KOPT-K1 (cell line): ENCODE results near the gene SCAANT1.

ENCODE experiments used
- H3K27ac ChIP-seq: fragments of 200-600 bp; sonication (generic); 2 replicates; pipeline ENCODE4 v1.5.1; 2016; ENCODE audit warnings: antibody characterized with exemption, mild to moderate bottlenecking, low read depth, low read length; ENCODE audit not compliant: poor library complexity, severe bottlenecking
- H3K36me3 ChIP-seq: fragments of 200-600 bp; sonication (generic); 2 replicates; pipeline ENCODE4 v1.5.1; 2017; ENCODE audit warnings: antibody characterized with exemption, mild to moderate bottlenecking, low read length, moderate library complexity; ENCODE audit not compliant: insufficient read depth
- H3K9me3 ChIP-seq: fragments of 200-600 bp; sonication (generic); 2 replicates; pipeline ENCODE4 v1.5.1; 2017; ENCODE audit warnings: antibody characterized with exemption, low read length, mild to moderate bottlenecking; ENCODE audit not compliant: insufficient read depth, poor library complexity, severe bottlenecking

The SCAANT1 gene

DNA sequence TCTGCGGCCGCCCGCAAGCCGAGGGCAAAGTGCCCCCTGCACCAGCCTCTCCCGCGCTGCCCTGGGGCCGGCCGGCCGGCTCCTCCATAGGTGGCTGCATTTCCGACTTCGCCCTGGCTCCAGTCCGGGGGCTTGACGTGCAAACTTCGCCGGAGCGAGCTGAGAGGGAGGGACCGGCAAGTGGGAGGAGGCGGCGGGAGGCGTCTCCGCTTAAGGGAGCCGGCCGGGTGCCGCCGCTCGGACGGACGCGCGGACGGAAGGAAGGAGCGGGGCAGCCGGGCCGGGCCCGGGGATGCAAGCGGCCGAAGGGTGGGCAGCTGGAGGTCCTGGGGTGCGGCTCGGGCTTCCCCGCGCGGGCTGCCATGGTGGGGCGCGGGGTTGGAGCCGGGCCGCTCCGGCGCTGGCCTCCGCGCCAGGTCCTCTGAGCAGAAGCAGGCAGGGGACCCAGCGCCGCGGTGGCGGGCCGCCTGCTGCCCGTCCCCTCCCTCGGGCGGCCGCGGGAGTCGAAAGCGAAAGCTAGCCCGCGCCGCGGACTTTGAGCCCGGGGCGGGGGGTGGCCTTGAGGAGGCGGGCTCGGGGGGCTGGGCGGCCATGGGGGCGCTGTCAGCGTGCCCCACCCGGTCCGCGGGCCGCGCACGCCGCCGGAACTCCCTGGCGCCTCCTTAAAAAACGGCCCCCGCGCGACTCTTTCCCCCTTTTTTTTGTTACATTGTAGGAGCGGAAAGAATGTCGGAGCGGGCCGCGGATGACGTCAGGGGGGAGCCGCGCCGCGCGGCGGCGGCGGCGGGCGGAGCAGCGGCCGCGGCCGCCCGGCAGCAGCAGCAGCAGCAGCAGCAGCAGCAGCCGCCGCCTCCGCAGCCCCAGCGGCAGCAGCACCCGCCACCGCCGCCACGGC, at the start of gene SCAANT1:
Gene SCAANT1 (minus strand): TSS at position 511 of the 895 bp plus-strand sequence.
- Histone ChIP-seq H3K36me3 (peaks cover 26% of the 10 kb centered on the region), H3K9me3 (no peaks in the 10 kb centered on the region), H3K27ac (peak within 1 kb of the TSS; percentile 88)

DNA sequence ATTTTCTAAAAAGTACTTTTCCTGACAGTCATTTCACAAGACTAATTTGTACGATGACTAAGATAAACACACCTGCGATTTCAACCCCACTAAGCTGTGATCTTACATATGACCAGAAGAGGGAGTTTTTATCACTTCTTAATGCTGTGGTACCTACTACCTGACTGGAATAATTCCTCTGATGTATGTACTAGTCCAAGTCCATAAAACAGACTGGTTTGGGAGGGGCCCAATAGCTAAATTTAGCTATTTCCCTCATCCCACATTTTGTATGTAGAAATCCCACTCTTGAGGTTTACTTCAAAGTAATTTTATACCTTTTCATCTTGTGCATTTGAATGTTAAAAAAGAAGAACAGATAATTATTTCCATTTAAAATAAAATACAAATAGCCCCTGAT, 49.7 kb upstream of the SCAANT1 start:
- H3K9me3 ChIP-seq: no peaks in the 10 kb centered on the region
- H3K36me3 ChIP-seq: peaks cover 4% of the 10 kb centered on the region
- no peak overlapping the region for H3K27ac ChIP-seq

DNA sequence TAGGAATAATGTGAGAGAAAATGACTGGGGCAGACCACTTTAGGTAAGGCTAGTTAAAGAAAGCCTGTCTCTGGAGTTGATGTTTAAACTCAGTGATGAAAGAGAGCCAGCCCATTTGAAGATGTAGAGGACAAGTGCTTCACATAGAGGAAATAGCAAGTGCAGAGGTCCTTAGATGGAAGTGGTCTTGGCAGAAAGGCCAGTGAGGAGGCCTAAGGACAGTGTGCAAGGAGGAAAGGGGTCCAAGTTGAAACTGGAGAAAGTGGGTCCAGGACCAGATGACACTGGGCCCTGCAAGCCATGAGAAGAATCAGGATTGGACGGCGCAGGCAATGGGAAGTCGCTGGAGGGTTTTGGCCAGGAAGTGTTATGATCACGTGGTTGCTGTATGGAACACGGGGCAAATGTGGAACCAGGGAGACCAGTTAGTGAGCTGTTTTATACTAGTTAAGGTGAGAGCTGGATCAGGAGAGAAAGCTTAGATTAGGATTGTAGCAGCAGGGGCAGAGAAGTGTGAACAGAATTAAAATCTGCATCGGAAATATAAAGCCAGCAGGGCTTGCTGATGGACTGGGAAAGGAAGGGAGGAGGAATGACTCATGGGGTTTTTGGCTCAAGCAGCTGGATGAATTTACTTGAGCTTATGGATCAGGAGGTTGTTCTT, 48.0 kb upstream of the SCAANT1 start:
- H3K9me3 ChIP-seq: no peaks in the 10 kb centered on the region
- H3K27ac ChIP-seq: no peak overlapping the region
- peaks cover 21% of the 10 kb centered on the region for H3K36me3 ChIP-seq

DNA sequence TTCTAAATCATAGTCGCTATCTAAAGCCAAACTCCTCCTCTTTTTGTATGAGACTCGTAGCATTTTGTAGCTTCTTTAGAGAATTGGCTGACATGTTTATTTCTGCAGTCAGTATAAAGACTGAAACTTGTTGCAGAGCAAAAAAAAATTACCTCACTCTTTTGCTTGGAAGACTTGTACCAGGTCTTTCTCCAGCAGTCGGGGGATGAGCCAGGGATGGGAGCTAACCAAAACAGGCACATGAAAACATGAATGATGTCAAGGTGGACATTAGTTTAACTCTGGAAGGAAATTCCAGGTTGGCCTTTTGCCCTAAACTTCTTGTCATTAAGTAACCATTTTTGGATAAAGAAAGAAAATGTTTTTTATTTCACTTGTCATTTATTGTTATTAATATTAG, 47.0 kb upstream of the SCAANT1 start:
- no peaks in the 10 kb centered on the region for H3K9me3 ChIP-seq
- peaks cover 30% of the 10 kb centered on the region for H3K36me3 ChIP-seq
- H3K27ac ChIP-seq: no peak overlapping the region

DNA sequence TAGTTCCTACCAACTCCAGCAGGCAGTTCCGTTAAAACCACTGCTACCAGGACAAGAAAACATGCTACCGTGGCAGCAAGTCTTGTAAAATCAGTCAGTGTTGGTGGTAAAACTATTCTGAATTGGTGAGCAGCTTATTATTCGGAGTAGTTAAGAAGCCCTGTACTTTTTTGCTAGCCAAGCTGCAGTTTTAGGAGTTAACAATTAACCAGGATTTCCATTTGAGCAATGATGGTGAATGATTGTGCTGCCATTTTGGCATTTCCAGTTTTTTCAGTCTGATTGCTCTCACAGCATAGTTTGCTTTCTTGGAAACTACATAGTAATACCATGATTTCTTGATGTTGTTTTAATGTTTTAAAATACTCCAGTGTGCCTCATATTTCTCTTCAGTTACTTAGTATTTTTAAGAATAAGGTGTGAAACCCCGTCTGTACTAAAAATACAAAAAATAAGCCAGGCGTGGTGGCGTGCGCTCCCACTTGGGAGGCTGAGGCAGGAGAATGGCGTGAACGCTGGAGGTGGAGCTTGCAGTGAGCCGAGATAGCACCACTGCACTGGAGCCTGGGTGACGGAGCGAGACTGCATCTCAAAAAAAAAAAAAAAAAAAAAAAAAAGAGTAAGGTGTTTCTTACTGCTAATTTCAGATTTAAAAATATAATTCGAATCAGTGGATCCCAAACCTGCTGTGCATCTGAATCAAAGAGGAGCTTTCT, 43.8 kb upstream of the SCAANT1 start:
- Histone ChIP-seq H3K9me3 (no peaks in the 10 kb centered on the region), H3K27ac (no peak overlapping the region), H3K36me3 (peaks cover 45% of the 10 kb centered on the region)

DNA sequence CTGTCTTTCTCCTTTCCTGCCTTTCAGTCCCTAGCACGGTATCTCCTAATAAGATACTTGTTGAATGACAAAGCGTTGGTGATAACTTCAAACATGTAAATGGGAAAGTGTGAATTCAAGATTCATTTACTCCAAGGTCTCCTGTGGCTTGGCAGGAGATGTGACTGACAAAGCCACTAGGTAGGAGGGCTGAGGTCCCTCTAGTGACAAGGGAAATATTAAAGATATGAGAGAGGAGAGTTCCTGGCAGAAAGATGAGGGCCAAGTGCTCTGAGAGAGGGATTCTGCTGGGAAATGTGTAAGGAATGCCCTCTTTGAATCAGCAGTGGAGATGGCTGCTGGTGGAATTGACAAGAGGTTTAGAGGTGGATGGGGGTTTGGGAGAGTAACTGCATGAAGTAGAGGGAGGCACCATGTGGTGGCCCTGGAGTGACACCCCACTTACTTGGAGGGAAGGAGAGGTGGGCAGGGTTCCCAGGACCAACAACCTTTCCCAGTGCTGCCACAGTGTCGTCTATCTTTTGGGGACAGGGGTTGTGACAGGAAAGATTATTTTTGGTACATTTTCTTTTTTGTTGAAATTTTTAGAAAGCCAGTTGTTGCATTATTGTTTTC, 43.0 kb upstream of the SCAANT1 start:
- peaks cover 45% of the 10 kb centered on the region for H3K36me3 ChIP-seq
- no peak overlapping the region for H3K27ac ChIP-seq
- H3K9me3 ChIP-seq: no peaks in the 10 kb centered on the region

DNA sequence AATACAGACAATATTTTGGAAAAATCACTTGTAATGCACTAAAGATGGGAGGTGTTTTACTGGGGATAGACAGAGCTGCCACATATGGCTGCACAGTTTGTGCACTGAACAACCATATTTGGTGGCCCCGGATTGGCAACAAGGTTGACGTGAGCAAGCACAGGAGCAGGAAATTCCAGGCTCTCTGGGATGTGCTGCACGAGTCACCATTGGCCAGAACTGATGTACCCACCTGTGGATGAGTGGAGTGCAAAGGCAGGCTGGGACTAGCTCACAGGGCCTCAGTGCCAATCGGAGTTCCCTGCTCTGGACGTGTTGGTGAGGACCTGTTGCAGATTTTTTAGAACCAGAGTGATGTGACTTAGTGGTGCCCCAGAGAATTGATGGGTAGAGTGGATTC, 42.0 kb upstream of the SCAANT1 start:
- no peaks in the 10 kb centered on the region for H3K9me3 ChIP-seq
- H3K27ac ChIP-seq: no peak overlapping the region
- peaks cover 45% of the 10 kb centered on the region for H3K36me3 ChIP-seq

DNA sequence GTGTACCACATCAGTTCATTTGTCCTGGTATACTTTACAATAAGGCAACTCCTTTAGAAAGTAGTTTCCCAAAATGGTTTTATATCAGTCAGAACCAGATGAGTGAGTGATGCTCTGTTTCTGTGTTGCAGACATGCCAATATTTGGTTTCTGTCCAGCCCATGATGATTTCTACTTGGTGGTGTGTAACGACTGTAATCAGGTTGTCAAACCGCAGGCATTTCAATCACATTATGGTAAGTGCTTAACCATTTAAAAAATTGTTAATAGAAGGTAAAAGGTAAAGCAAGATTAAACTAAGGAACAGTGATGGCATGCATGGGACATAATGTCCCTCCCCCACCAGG, 40.0 kb upstream of the SCAANT1 start:
- Histone ChIP-seq H3K27ac (peak overlapping the region; percentile 12), H3K9me3 (no peaks in the 10 kb centered on the region), H3K36me3 (peaks cover 44% of the 10 kb centered on the region)

DNA sequence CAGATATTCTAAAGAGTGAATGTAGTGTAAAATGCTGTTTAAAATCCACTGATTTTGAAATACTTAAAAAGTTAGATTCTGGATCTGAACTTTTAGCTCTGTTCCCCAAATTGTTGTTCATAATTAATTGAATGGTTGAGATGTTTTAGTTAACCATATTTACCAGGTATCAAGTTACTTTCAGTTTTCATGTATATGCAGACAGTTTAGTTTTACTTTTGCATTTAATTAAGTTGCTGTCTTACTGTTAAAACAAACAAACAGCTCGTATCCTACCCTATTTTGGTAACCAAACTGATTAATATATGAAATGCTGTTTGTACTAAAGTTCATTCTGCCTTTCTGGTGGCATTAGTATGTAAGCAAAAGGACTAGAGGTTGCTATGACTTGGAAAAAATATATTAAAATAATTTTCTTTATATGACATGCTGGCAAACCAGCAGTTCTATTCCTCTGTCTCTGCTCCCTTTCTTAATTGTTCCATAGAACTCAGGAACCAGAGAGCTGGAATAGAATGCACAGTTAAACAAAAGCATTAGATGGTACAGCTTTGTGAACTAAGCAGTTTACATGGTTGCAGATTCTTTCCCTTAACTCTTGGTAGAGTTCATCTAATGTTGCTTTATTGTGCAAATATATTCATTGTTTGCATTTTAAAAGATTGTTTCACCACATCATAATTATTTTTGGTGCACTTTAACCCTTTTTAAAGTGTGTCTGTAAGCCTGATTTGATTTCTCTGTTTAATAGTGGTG, 39.5 kb upstream of the SCAANT1 start:
- Histone ChIP-seq H3K9me3 (no peaks in the 10 kb centered on the region), H3K36me3 (peaks cover 38% of the 10 kb centered on the region), H3K27ac (peak overlapping the region; percentile 12)

DNA sequence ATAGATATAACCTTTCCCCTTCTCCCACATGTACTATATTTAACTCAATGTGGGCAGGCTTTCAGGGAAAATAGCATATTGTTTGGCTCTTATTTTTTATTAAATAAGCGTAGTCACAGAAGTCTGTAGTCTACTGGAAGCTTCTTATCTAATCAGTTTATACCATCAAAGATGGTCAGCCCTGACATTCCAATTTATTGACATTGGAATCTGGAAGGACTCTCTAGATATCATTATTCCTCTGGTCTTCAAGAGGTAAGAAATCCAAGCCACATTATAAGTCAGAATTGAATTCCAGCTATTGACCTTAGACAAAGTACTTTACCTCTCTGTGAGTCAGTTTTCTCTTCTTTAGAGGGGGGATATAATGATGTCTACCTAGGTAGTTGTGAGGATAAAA, 38.5 kb upstream of the SCAANT1 start:
- Histone ChIP-seq H3K27ac (peak overlapping the region; percentile 12), H3K9me3 (no peaks in the 10 kb centered on the region), H3K36me3 (peaks cover 30% of the 10 kb centered on the region)

DNA sequence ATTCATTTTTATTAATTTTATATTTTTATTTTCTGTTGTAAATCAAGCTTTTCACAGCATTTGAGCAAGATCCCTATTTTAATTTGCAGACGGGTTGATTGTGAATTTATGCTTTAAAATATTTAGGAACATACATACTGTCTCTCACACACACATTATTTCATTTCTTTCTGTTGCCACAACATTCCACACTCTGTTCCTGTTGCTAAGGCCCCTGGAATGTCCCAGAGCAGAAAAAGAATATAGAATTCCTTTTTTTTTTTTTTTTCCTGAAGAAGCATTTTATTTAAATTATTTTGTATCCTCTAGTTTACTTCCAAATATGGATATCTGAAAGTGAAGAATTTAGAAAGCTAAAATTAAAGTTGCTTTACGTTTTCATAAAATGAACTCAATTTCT, 36.8 kb upstream of the SCAANT1 start:
- peaks cover 32% of the 10 kb centered on the region for H3K36me3 ChIP-seq
- H3K27ac ChIP-seq: no peak overlapping the region
- no peaks in the 10 kb centered on the region for H3K9me3 ChIP-seq

DNA sequence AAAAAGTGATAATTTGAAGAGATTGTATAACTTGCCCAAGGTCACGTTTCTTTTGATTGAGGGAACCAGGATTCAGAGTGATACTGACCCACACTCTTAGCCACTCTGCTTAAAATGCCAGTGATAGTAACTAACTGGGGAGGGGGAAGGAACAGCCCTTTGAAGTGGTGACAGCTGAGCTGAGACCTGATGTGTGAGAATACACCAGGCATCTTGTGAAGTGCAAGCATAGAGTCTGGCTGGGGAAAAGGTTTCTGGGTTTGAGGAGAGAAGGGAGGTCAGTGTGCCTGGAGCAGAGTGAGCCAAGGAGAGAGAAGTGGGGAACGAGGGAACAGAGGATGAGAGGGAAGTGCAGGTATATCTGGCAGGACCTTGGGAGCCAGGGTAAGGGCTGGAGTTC, 35.4 kb upstream of the SCAANT1 start:
- Histone ChIP-seq H3K27ac (peak overlapping the region; percentile 7), H3K9me3 (no peaks in the 10 kb centered on the region), H3K36me3 (peaks cover 31% of the 10 kb centered on the region; the same call in 1 of the 2 replicates)

DNA sequence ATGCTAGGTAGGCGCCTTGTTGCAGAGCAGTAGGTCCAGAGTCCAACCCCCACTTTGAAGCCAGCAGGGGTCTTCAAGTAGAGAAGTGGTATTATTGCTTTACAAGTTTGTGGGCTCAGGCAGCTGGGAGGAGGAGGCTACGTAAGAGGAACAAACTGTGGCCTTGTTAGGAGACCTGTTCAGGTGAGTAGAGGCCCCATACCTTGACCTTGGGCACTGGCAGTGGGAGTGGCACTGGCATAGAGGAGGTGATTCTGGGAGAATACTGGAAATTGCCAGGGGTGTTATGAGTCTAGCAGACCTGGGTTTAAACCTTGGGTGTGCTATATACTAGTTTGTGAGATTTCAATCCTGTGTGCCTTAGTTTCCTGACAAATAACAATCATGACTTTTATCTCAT, 34.6 kb upstream of the SCAANT1 start:
- Histone ChIP-seq H3K27ac (no peak overlapping the region), H3K36me3 (peaks cover 35% of the 10 kb centered on the region; the same call in 1 of the 2 replicates), H3K9me3 (no peaks in the 10 kb centered on the region)

DNA sequence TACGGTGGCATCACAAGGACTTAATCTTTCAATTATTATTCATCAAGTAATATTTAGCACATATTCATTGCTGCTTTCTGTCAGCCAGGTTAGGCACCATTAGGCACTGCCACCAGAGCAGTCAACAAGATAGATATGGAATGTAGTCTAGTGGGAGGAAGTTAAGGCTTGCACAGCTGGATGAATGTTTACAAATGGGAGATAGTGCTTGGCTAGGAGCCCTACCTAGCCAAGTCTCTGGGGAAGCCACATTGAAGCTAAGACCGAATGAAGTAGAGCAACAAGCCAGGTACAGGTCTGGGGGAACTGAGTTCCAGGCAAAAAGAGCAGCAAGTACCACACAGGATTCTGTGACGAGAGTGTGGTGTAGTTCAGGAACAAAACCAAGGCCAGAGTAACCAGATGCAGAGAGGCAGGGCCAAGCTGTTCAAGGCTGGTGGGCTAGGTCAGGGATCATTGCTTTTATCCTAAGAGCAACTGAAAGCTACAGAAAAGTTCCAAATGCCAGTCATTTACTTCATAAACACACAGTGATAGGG, 33.4 kb upstream of the SCAANT1 start:
- Histone ChIP-seq H3K27ac (no peak overlapping the region), H3K36me3 (peaks cover 36% of the 10 kb centered on the region; the same call in 1 of the 2 replicates), H3K9me3 (no peaks in the 10 kb centered on the region)
